NT2/D1 (cell line): ENCODE results near the gene NUDT4.
"Not testable (repeated sequence)": the region's sequence is repeated elsewhere in the genome, so short reads cannot be mapped to it uniquely, and the experiment has no call there.

Experiments
- DNase-seq: peaks from one replicate; pipeline ENCODE4 v3.0.0-alpha.2; 2011; ENCODE audit warnings: low read depth, low spot score
- H3K27me3 ChIP-seq: 2 replicates; pipeline ENCODE4 v1.6.0; 2011; ENCODE audit warnings: mild to moderate bottlenecking; ENCODE audit not compliant: insufficient read length, insufficient read depth
- H3K36me3 ChIP-seq: 2 replicates; pipeline ENCODE4 v1.6.1; 2011; ENCODE audit warnings: mild to moderate bottlenecking, low read length, mixed read lengths; ENCODE audit not compliant: insufficient read depth, insufficient read length
- H3K4me1 ChIP-seq: 2 replicates; pipeline ENCODE4 v1.5.1; 2011; ENCODE audit not compliant: insufficient read depth, insufficient read length
- H3K4me3 ChIP-seq: 2 replicates; pipeline ENCODE4 v1.5.1; 2011; ENCODE audit warnings: low read depth; ENCODE audit not compliant: insufficient read length
- H3K9ac ChIP-seq: 2 replicates; pipeline ENCODE4 v1.6.0; 2011; ENCODE audit warnings: low read depth; ENCODE audit not compliant: insufficient read length
- H3K9me3 ChIP-seq: 2 replicates; pipeline ENCODE4 v1.5.1; 2011; ENCODE audit warnings: mild to moderate bottlenecking, low read length; ENCODE audit not compliant: insufficient read depth
- SUZ12 ChIP-seq: IDR thresholded peaks from 2 replicates; pipeline ENCODE4 v1.6.1; 2011; ENCODE audit not compliant: insufficient read length, insufficient read depth; ENCODE audit errors: extremely low read depth
- YY1 ChIP-seq: IDR thresholded peaks from 2 replicates; pipeline ENCODE4 v1.6.1; 2011; ENCODE audit not compliant: insufficient read length, insufficient read depth
- ZNF274 ChIP-seq: IDR thresholded peaks from 2 replicates; pipeline ENCODE4 v1.6.1; 2011; ENCODE audit warnings: mild to moderate bottlenecking, low read depth, low read length

Gene NUDT4

DNA sequence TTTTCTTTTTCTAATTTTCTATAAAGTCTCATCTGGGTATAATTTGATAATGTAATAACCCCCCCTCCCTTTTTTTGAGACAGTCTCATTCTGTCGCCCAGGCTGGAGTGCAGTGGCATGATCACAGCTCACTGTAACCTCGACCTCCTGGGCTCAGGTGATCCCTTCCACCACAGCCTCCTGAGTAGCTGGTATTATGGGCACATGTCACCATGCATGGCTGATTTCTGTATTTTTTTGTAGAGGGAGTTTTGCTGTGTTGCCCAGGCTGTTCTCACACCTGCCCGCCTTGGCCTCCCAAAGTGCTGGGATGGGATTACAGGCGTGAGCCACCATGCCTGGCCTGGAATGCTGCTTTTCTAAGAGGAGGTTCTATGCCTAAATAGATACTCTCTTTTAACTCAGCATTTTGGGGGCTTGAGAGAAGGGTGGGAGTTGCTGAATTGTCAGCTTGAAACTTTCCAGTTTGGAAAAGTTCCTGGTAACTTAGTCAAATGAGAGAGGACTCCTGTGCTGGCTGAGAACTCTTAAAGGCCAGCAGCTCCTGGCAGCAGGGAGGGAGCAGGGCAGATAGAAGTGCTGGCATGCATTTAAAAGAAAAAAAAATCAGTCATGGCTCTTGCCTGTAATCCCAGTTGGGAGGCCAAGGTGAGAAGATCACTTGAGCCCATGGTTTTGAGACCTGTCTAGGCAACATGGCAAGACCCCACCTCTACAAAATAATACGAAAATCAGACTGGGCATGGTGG, 13.0 kb downstream of the NUDT4 start:
- H3K9me3 ChIP-seq, result no peaks in the 10 kb centered on the region
- no peaks in the 10 kb centered on the region for H3K4me1 ChIP-seq
- no peak overlapping the region for H3K9ac ChIP-seq
- H3K27me3 ChIP-seq, result no peaks in the 10 kb centered on the region
- H3K4me3 ChIP-seq, result no peak overlapping the region
- H3K36me3 ChIP-seq, result peaks cover 27% of the 10 kb centered on the region
- TF ChIP-seq ZNF274, result no peak
- TF ChIP-seq YY1, result no peak
- TF ChIP-seq SUZ12, result no peak
- no peak for DNase-seq

DNA sequence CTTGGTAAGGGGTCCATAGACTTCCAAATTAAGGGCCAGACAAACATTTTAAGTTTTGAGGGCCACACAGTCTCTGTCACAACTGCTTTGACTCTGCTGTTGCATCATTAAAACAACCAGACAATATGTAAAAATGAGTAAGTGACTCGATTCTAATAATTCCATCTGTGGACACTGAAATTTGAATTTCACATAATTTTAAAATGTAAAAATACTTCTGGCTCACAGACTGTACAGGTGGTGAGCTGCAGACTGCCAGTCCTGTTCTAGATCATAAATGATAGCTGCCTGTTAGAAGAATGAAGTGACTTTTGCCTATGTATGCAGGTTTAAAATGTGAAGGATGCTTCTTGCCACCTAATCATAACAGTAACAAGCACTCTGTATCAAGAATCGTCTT, 15.7 kb downstream of the NUDT4 start:
- Histone ChIP-seq H3K9me3 (no peaks in the 10 kb centered on the region), H3K36me3 (peaks cover 45% of the 10 kb centered on the region), H3K4me3 (no peak overlapping the region), H3K27me3 (no peaks in the 10 kb centered on the region), H3K4me1 (no peaks in the 10 kb centered on the region), H3K9ac (no peak overlapping the region)
- TF ChIP-seq YY1 (no peak), ZNF274 (no peak), SUZ12 (no peak)
- DNase-seq, result no peak

GRCh38 chr12:93397412-93397811, 19.7 kb downstream of the NUDT4 start:
- H3K27me3 ChIP-seq, result no peaks in the 10 kb centered on the region
- H3K9me3 ChIP-seq, result no peaks in the 10 kb centered on the region
- TF ChIP-seq SUZ12 (no peak), YY1 (no peak), ZNF274 (no peak)
- no peak overlapping the region for H3K9ac ChIP-seq
- no peak overlapping the region for H3K4me3 ChIP-seq
- H3K36me3 ChIP-seq, result peaks cover 43% of the 10 kb centered on the region
- DNase-seq, result no peak
- H3K4me1 ChIP-seq, result no peaks in the 10 kb centered on the region

GRCh38 chr12:93399183-93399863, 21.6 kb downstream of the NUDT4 start:
- H3K4me1 ChIP-seq, DNase-seq, H3K4me3 ChIP-seq, H3K9me3 ChIP-seq, H3K9ac ChIP-seq, H3K27me3 ChIP-seq: not testable (repeated sequence)
- peaks cover 45% of the 10 kb centered on the region for H3K36me3 ChIP-seq

DNA sequence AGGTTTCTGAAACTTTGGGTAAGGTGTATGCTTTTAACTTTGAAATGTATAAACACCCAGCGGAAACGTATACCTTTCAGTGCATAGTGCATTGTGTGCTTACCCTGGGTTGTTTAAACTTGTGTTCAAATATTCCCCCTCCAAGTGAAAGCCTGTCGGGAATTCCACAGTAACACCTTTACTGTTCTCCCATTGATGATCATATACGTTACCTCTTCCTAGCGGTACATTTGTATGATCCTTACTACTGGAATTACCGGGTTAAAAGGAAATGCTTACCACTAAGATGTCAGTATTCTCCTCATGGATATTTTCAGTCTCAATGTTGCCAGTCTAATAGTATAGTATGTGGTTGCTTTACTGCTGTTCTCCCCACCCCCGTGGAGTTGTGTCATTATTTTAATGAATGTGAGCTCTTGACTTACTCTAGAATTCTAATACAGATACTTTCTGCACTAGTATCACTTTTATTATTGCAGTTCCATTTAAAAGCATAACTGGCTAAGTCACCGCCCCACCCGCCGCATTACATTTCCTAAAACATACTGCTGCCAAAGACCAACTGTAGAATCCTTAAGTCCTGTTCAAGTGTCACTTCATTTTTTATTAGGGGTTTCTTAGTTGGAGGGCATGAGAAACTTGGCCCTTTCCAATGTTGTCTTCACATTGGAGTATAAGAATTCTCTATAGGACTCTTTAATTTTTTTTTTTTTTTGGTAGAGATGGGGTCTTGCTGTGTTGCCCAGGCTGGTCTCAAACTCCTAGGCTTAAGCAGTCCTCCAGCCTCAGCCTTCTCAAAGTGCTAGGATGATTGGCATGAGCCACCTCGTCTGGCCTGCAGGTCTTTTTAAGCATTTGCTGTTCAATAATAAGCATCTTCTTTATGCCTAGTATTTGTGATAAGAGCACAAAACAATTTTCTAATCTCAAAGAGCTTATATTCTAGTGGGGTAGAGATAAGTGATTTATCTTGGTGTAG, 24.9 kb downstream of the NUDT4 start:
- DNase-seq, result no peak
- no peak overlapping the region for H3K9ac ChIP-seq
- H3K4me1 ChIP-seq, result no peaks in the 10 kb centered on the region
- H3K4me3 ChIP-seq, result no peak overlapping the region
- no peaks in the 10 kb centered on the region for H3K9me3 ChIP-seq
- no peak for TF ChIP-seq ZNF274
- TF ChIP-seq YY1, result no peak
- TF ChIP-seq SUZ12, result no peak
- no peaks in the 10 kb centered on the region for H3K27me3 ChIP-seq
- H3K36me3 ChIP-seq, result peaks cover 29% of the 10 kb centered on the region

DNA sequence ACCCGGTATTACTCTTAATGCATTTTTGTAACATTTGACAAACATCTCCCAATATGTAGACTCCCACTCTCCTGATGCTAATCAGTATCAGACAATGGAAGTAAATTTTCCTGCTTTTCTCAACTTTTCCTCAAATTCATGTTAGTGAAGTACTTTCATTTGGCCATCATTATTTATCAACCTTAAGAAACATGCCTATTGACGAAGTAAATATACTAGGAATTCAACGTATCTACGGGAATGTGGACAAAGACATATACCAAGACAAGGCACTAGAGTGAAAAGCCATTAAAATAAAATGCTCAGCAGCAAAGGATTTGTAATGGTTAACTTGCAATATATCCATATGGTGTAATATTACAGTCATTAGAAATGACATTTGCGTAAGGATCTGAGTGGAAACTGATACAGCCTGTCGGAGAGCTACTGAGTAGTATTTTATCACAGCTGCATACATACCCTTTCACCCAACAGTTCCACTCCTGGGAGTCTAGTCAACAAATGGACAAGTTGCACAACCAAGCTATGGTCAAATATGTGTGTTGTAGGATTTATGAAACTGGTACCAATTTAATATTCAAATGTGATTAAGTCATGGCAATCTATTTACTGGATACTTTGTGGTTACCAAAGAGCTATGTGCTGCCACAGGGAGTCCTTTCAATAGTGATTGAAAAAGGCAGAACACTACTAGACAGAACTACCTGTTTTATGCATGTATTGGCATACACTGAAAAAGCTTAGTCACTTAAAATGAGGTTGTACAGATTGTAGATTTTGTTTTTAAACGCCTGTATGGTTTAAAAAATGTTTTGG, 26.5 kb downstream of the NUDT4 start:
- Histone ChIP-seq H3K4me3 (no peak overlapping the region), H3K4me1 (no peaks in the 10 kb centered on the region), H3K9me3 (no peaks in the 10 kb centered on the region), H3K27me3 (no peaks in the 10 kb centered on the region), H3K9ac (no peak overlapping the region), H3K36me3 (peaks cover 25% of the 10 kb centered on the region)
- no peak for DNase-seq
- TF ChIP-seq SUZ12, result no peak
- TF ChIP-seq YY1, result no peak
